K562 (cell line): ENCODE results near the gene KRT1. TPM values are rescaled to one million over a fixed set of nuclear protein-coding genes. Genes with fewer than 3 reads are reported as not detected.

Experiments used
- ATAC-seq: fragments of 200-7000 bp; cut with Tn5 transposase; 3 replicates; pipeline ENCODE4 v1.9.1; 2020; ENCODE audit warnings: moderate library complexity
- BruUV-seq: library from RNA; stranded (reverse); fragments of 400-500 nt; replicated peaks from 2 replicates; lab custom pipeline; 2021; lab: Mats Ljungman, UMichigan
- CTCF ChIA-PET: fragments of 300-600 bp; formaldehyde crosslinking; extraction: SDS; loops from one replicate; lab custom pipeline; 2021; ENCODE audit warnings: low intra/inter-chr PET ratio; lab: Yijun Ruan, JAX
- POLR2A ChIA-PET: fragments of 300-600, 350-650 bp; sonication (Branson Sonifier 250); formaldehyde crosslinking; extraction: SDS; loops from one replicate; lab custom pipeline; 2021; ENCODE audit warnings: antibody characterized with exemption, inconsistent platforms; lab: Yijun Ruan, JAX
- DNase-seq, 4 experiments: peaks; one replicate each; pipeline versions ENCODE4 v3.0.0 to v3.0.0-alpha.2; 2011 to 2018; ENCODE audit warnings: low spot score in 3 of 4, mixed read lengths in 3 of 4; ENCODE audit errors: extremely low read depth in 1 of 4
- FAIRE-seq: peaks from 2 replicates; lab custom pipeline; 2011; peaks lifted over from hg19 to GRCh38; lab: Jason Lieb, UNC
- H2AFZ ChIP-seq: 2 replicates; pipeline ENCODE4 v1.6.0; 2011; ENCODE audit warnings: low read depth, low read length, control low read depth, inconsistent platforms
- H3K27ac ChIP-seq: fragments of 200-600 bp; 3 replicates; pipeline ENCODE4 v1.8.0; 2011; ENCODE audit warnings: low read depth, mild to moderate bottlenecking, control low read depth, inconsistent platforms, low read length, moderate library complexity, mixed read lengths; ENCODE audit errors: extremely low read depth
- H3K27me3 ChIP-seq, 2 experiments: fragments of 300-600 bp in 1 of 2; 2 replicates in 1 of 2; 3 replicates in 1 of 2; pipeline versions ENCODE4 v1.6.0 to v1.8.0; 2011; ENCODE audit warnings: inconsistent platforms in 2 of 2, low read length in 2 of 2, mild to moderate bottlenecking in 1 of 2, mixed read lengths in 1 of 2, moderate library complexity in 1 of 2; ENCODE audit not compliant: control insufficient read depth in 2 of 2, insufficient read depth in 2 of 2
- H3K36me3 ChIP-seq: fragments of 300-600 bp; 3 replicates; pipeline ENCODE4 v1.8.0; 2011; ENCODE audit warnings: mild to moderate bottlenecking, low read length, inconsistent platforms; ENCODE audit not compliant: control insufficient read depth, insufficient read depth
- H3K4me1 ChIP-seq, 2 experiments: fragments of 200-600 bp in 1 of 2; replicated peaks in 1 of 2; 2 replicates in 1 of 2; 3 replicates in 1 of 2; pipeline versions ENCODE4 v1.5.1 to v1.8.0; 2011; ENCODE audit warnings: inconsistent platforms in 2 of 2, low read length in 2 of 2, mild to moderate bottlenecking in 1 of 2, mixed read lengths in 1 of 2, moderate library complexity in 1 of 2; ENCODE audit not compliant: control insufficient read depth in 2 of 2, insufficient read depth in 2 of 2
- H3K4me2 ChIP-seq: 2 replicates; pipeline ENCODE4 v1.6.1; 2011; ENCODE audit warnings: low read length, control low read depth, inconsistent platforms, mixed read lengths; ENCODE audit not compliant: insufficient read depth
- H3K4me3 ChIP-seq: fragments of 200-600 bp; sonication (generic), shearing (Covaris generic); 2 replicates; pipeline ENCODE4 v1.5.1; 2016; ENCODE audit warnings: control low read depth, inconsistent platforms
- H3K79me2 ChIP-seq: fragments of 200-600 bp; 3 replicates; pipeline ENCODE4 v1.8.0; 2011; ENCODE audit warnings: low read length, inconsistent platforms; ENCODE audit not compliant: control insufficient read depth, insufficient read depth
- H3K9ac ChIP-seq, 2 experiments: 2 replicates each; pipeline versions ENCODE4 v1.6.0 to v1.6.1; 2011; ENCODE audit warnings: low read depth in 2 of 2, low read length in 2 of 2, control low read depth in 1 of 2, inconsistent platforms in 1 of 2, mild to moderate bottlenecking in 1 of 2, mixed read lengths in 1 of 2; ENCODE audit not compliant: insufficient read depth in 1 of 2
- H3K9me1 ChIP-seq: one replicate; pipeline ENCODE4 v1.6.0; 2011; ENCODE audit warnings: inconsistent platforms, mild to moderate bottlenecking, low read length, moderate library complexity; ENCODE audit not compliant: control insufficient read depth, insufficient read depth
- H3K9me3 ChIP-seq: replicated peaks from 2 replicates; pipeline ENCODE4 v1.5.1; 2011; ENCODE audit warnings: low read depth, low read length, inconsistent platforms; ENCODE audit not compliant: control insufficient read depth, insufficient read depth
- H4K20me1 ChIP-seq: replicated peaks from 2 replicates; pipeline ENCODE4 v1.6.1; 2011; ENCODE audit warnings: low read length, inconsistent platforms, mixed read lengths; ENCODE audit not compliant: control insufficient read depth, insufficient read depth
- ETV1 ChIP-seq: fragments of 450-650 bp; conservative IDR thresholded peaks from 2 replicates; pipeline ENCODE4 v1.6.1; 2016; ENCODE audit warnings: missing genetic modification characterization, control low read depth, low read depth, missing compliant biosample characterization
- ETV5 ChIP-seq: sonication (generic); formaldehyde crosslinking; IDR thresholded peaks from 2 replicates; pipeline ENCODE4 v1.4.0; 2020; ENCODE audit warnings: low read depth, mild to moderate bottlenecking, missing genetic modification reagents
- FOXA1 ChIP-seq: fragments of 450-650 bp; IDR thresholded peaks from 2 replicates; pipeline ENCODE4 v1.6.1; 2016; ENCODE audit warnings: mild to moderate bottlenecking, borderline replicate concordance
- LARP7 ChIP-seq: fragments of 450-650 bp; IDR thresholded peaks from 2 replicates; pipeline ENCODE4 v1.6.1; 2016
- NFE2 ChIP-seq: IDR thresholded peaks from 2 replicates; pipeline ENCODE4 v1.6.1; 2014; ENCODE audit warnings: antibody characterized with exemption, low read depth
- RBM34 ChIP-seq: fragments of 200-400 bp; formaldehyde crosslinking; IDR thresholded peaks from 2 replicates; pipeline ENCODE4 v1.6.1; 2018; ENCODE audit warnings: low read length, borderline replicate concordance; ENCODE audit not compliant: insufficient read depth
- SMAD2 ChIP-seq: fragments of 150-350 bp; IDR thresholded peaks from 2 replicates; pipeline ENCODE4 v1.6.1; 2014; ENCODE audit warnings: low read depth, mild to moderate bottlenecking, low read length
- ZFP1 ChIP-seq: fragments of 450-650 bp; formaldehyde crosslinking; IDR thresholded peaks from 2 replicates; pipeline ENCODE4 v1.4.0; 2020; ENCODE audit warnings: mild to moderate bottlenecking, mixed read lengths
- WGBS: fragments of 100-300 bp; shearing (Covaris generic); methylation state at CpG from one replicate; pipeline ENCODE4 v1.1.6; 2016; ENCODE audit warnings: low coverage, mixed read lengths; ENCODE audit not compliant: insufficient coverage; ENCODE audit errors: missing lambda C conversion rate; 5-methylcytosine and 5-hydroxymethylcytosine counted together
- in situ Hi-C: fragments of 300-500 bp; cut with MboI; formaldehyde crosslinking; loops from 4 replicates; pipeline ENCODE4 v1.15.0; 2018; ENCODE audit warnings: inconsistent platforms, mixed read lengths
- intact Hi-C: fragments of 100-400 bp; cut with micrococcal nuclease; formaldehyde crosslinking; loops from 2 replicates; pipeline ENCODE4 v1.14.2; 2022
- polyA plus RNA-seq, 8 experiments: library from polyadenylated mRNA; depleted of rRNA in 4 of 8; stranded (reverse) in 5 of 8; unstranded in 3 of 8; fragments of >200 nt; fragmentation: Nextera tagmentation in 2 of 8; fragmentation: Illumina TruSeq in 1 of 8; extraction: Ambion mirVana in 2 of 8; extraction: Trizol in 1 of 8; gene quantifications; 2 replicates each; pipeline versions ENCODE4 v1.2.1 to v1.2.3, GENCODE V29; 2011 to 2014; ENCODE audit warnings: inconsistent platforms in 1 of 8, missing spikeins in 1 of 8
- total RNA-seq, 7 experiments: library from RNA; depleted of rRNA in 6 of 7; stranded (reverse); fragments of >200 nt in 6 of 7; fragmentation: Illumina TruSeq in 2 of 7; extraction: Trizol in 2 of 7; gene quantifications; 2 replicates each; pipeline versions ENCODE4 v1.2.1 to v1.2.3, GENCODE V29; 2011 to 2021; ENCODE audit warnings: low replicate concordance in 1 of 7
- TF ChIP-seq, protein P1 (sequence below): IDR thresholded peaks from 2 replicates; pipeline ENCODE4 v1.6.1; 2016; ENCODE audit warnings: missing genetic modification characterization, missing compliant biosample characterization

The KRT1 gene
- total and polyA plus RNA-seq, 9 of the 15 experiments (the other 6 are each of a cell fraction or from before 2014, with no cell fraction given), result 0.18 TPM; not detected in 8

GRCh38 chr12:52716061-52716460 lies 35.9 kb upstream of the KRT1 start:
- FAIRE-seq (no peak), DNase-seq (no peak), ATAC-seq (no peak)
- no peak overlapping the region for H3K4me3 ChIP-seq
- H3K9ac ChIP-seq, result no peak overlapping the region
- H2AFZ ChIP-seq, result no peak overlapping the region
- no peaks in the 10 kb centered on the region for H3K9me1 ChIP-seq
- no peaks in the 10 kb centered on the region for H3K9me3 ChIP-seq
- no peaks in the 10 kb centered on the region for H3K36me3 ChIP-seq
- in situ Hi-C loops (no loop called here), intact Hi-C loops (no loop called here)
- no peak overlapping the region for H3K4me2 ChIP-seq
- 18% methylated on average over 5 of the region's 5 CpGs for WGBS
- peaks cover 11% of the 10 kb centered on the region; the same call in 1 of the 2 replicates for H4K20me1 ChIP-seq
- H3K27ac ChIP-seq, result no peak overlapping the region
- no peak for TF ChIP-seq RBM34
- TF ChIP-seq ETV5, result no peak
- TF ChIP-seq ZFP1 (CRISPR knock-in tag), result no peak
- no peak for TF ChIP-seq ETV1 (tag)
- TF ChIP-seq FOXA1, result no peak
- no peak for TF ChIP-seq NFE2
- TF ChIP-seq SMAD2, result no peak
- no peak for TF ChIP-seq LARP7
- TF ChIP-seq, protein P1, sequence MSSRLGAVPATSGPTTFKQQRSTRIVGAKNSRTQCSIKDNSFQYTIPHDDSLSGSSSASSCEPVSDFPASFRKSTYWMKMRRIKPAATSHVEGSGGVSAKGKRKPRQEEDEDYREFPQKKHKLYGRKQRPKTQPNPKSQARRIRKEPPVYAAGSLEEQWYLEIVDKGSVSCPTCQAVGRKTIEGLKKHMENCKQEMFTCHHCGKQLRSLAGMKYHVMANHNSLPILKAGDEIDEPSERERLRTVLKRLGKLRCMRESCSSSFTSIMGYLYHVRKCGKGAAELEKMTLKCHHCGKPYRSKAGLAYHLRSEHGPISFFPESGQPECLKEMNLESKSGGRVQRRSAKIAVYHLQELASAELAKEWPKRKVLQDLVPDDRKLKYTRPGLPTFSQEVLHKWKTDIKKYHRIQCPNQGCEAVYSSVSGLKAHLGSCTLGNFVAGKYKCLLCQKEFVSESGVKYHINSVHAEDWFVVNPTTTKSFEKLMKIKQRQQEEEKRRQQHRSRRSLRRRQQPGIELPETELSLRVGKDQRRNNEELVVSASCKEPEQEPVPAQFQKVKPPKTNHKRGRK (tag), result no peak
- no peaks in the 10 kb centered on the region for H3K79me2 ChIP-seq
- BruUV-seq, result no TSS peak
- ChIA-PET CTCF (interaction anchor here (1.0 kb wide), 1 partner anchor 133 kb away, joined by 3 read pairs; no protein-coding TSS in a partner anchor), POLR2A (interaction anchor here (0.6 to 0.9 kb wide), 3 partner anchors 10 to 89 kb away, joined by 3 read pairs; no protein-coding TSS in a partner anchor)
- peaks cover 35 to 46% of the 10 kb centered on the region in 2 experiments for H3K27me3 ChIP-seq
- H3K4me1 ChIP-seq, result peaks cover 0 to 12% of the 10 kb centered on the region in 2 experiments; a peak in 3 of 5 replicates
